K562 (cell line): ENCODE data around the gene KCTD13. TPM values are rescaled to one million over a fixed set of nuclear protein-coding genes. Genes with fewer than 3 reads are reported as not detected.

ENCODE experiments used
- ARID1B ChIP-seq: fragments of 450-650 bp; IDR thresholded peaks from 2 replicates; pipeline ENCODE4 v1.6.1; 2016; ENCODE audit warnings: antibody characterized with exemption, mild to moderate bottlenecking, inconsistent platforms
- C11orf30 ChIP-seq: fragments of 450-650 bp; IDR thresholded peaks from 2 replicates; pipeline ENCODE4 v1.6.1; 2016; ENCODE audit warnings: low read depth, mild to moderate bottlenecking
- CBX2 ChIP-seq: fragments of 200-600 bp; sonication (generic); IDR thresholded peaks from one replicate; pipeline ENCODE4 v1.6.1; 2012; ENCODE audit warnings: mild to moderate bottlenecking, low read length, inconsistent platforms; ENCODE audit not compliant: insufficient read depth, poor library complexity, severe bottlenecking
- CREB3 ChIP-seq: fragments of 450-650 bp; conservative IDR thresholded peaks from 2 replicates; pipeline ENCODE4 v1.6.1; 2016; ENCODE audit warnings: missing genetic modification characterization, low read depth, mild to moderate bottlenecking, missing compliant biosample characterization, moderate library complexity
- DIDO1 ChIP-seq: fragments of 450-650 bp; IDR thresholded peaks from 2 replicates; pipeline ENCODE4 v1.6.1; 2016; ENCODE audit warnings: low read depth, missing biosample characterization, missing genetic modification characterization
- DMBX1 ChIP-seq: fragments of 250-450 bp; sonication (Bioruptor Pico); IDR thresholded peaks from 2 replicates; pipeline ENCODE4 v1.8.0; 2022; ENCODE audit warnings: inconsistent platforms, mild to moderate bottlenecking, moderate library complexity, borderline replicate concordance
- FOXA3 ChIP-seq, 2 experiments: fragments of 450-650 bp in 1 of 2; sonication (generic) in 1 of 2; formaldehyde crosslinking; IDR thresholded peaks in 1 of 2; conservative IDR thresholded peaks in 1 of 2; 2 replicates each; pipeline versions ENCODE4 v1.4.0 to v1.8.0; 2020 to 2022; ENCODE audit warnings: mild to moderate bottlenecking in 2 of 2, missing genetic modification reagents in 1 of 2
- HIVEP1 ChIP-seq: fragments of 250-450 bp; sonication (Bioruptor Pico); IDR thresholded peaks from 2 replicates; pipeline ENCODE4 v1.4.0; 2020; ENCODE audit warnings: mild to moderate bottlenecking
- IRF1 ChIP-seq: sonication (generic); formaldehyde crosslinking; IDR thresholded peaks from 2 replicates; pipeline ENCODE4 v1.8.0; 2022; ENCODE audit warnings: missing genetic modification reagents, mild to moderate bottlenecking, borderline replicate concordance
- MECOM ChIP-seq: fragments of 250-450 bp; sonication (Bioruptor Pico); IDR thresholded peaks from 2 replicates; pipeline ENCODE4 v1.8.0; 2022; ENCODE audit warnings: inconsistent platforms
- NR4A1 ChIP-seq, 2 experiments: fragments of 250-450 bp in 1 of 2; fragments of 450-650 bp in 1 of 2; sonication (Bioruptor Pico) in 1 of 2; IDR thresholded peaks; 2 replicates each; pipeline versions ENCODE4 v1.4.0 to v1.6.1; 2016 to 2020; ENCODE audit warnings: mild to moderate bottlenecking in 2 of 2, missing compliant biosample characterization in 1 of 2, missing genetic modification characterization in 1 of 2, moderate library complexity in 1 of 2
- OTX1 ChIP-seq: fragments of 450-650 bp; formaldehyde crosslinking; IDR thresholded peaks from 2 replicates; pipeline ENCODE4 v1.4.0; 2022; ENCODE audit warnings: mild to moderate bottlenecking
- PRPF4 ChIP-seq: fragments of 200-400 bp; formaldehyde crosslinking; IDR thresholded peaks from one replicate; pipeline ENCODE4 v1.6.1; 2017; ENCODE audit warnings: low read length, low read depth, mild to moderate bottlenecking; ENCODE audit not compliant: insufficient read depth, poor library complexity, severe bottlenecking
- RBM25 ChIP-seq: fragments of 200-400 bp; formaldehyde crosslinking; IDR thresholded peaks from 2 replicates; pipeline ENCODE4 v1.6.1; 2018; ENCODE audit warnings: low read length, low read depth, moderate library complexity; ENCODE audit not compliant: severe bottlenecking
- SMC3 ChIP-seq: conservative IDR thresholded peaks from 2 replicates; pipeline ENCODE4 v1.6.1; 2011; ENCODE audit warnings: low read depth, low read length, improper control_type of control experiment; ENCODE audit not compliant: insufficient read depth
- TAF15 ChIP-seq: fragments of 200-400 bp; formaldehyde crosslinking; IDR thresholded peaks from 2 replicates; pipeline ENCODE4 v1.6.1; 2017; ENCODE audit warnings: mild to moderate bottlenecking, low read depth, low read length, moderate library complexity
- THRB ChIP-seq: fragments of 450-650 bp; formaldehyde crosslinking; conservative IDR thresholded peaks from 2 replicates; pipeline ENCODE4 v1.4.0; 2022; ENCODE audit warnings: mild to moderate bottlenecking, missing genetic modification characterization
- TOE1 ChIP-seq, 2 experiments: fragments of 450-650 bp in 1 of 2; sonication (generic) in 1 of 2; formaldehyde crosslinking in 1 of 2; IDR thresholded peaks; 2 replicates each; pipeline versions ENCODE4 v1.7.1 to v1.8.0; 2016 to 2022; ENCODE audit warnings: borderline replicate concordance in 2 of 2, mild to moderate bottlenecking in 2 of 2, antibody characterized with exemption in 1 of 2, inconsistent platforms in 1 of 2, low read depth in 1 of 2, missing genetic modification reagents in 1 of 2, moderate library complexity in 1 of 2
- TRIM24 ChIP-seq, 2 experiments: fragments of 450-650 bp; IDR thresholded peaks; 2 replicates each; pipeline ENCODE4 v1.6.1; 2016
- ZNF253 ChIP-seq: fragments of 250-450 bp; sonication (Bioruptor Pico); conservative IDR thresholded peaks from 2 replicates; pipeline ENCODE4 v1.6.1; 2021; ENCODE audit warnings: mild to moderate bottlenecking
- ZNF395 ChIP-seq: fragments of 200-800 bp; sonication (Bioruptor generic); IDR thresholded peaks from 2 replicates; pipeline ENCODE4 v1.6.1; 2017; ENCODE audit warnings: missing genetic modification characterization, missing compliant biosample characterization
- ZNF431 ChIP-seq: sonication (generic); formaldehyde crosslinking; IDR thresholded peaks from 2 replicates; pipeline ENCODE4 v1.8.0; 2022; ENCODE audit warnings: mild to moderate bottlenecking, missing genetic modification reagents
- polyA plus RNA-seq, 8 experiments: library from polyadenylated mRNA; depleted of rRNA in 4 of 8; stranded (reverse) in 5 of 8; unstranded in 3 of 8; fragments of >200 nt; fragmentation: Nextera tagmentation in 2 of 8; fragmentation: Illumina TruSeq in 1 of 8; extraction: Ambion mirVana in 2 of 8; extraction: Trizol in 1 of 8; gene quantifications; 2 replicates each; pipeline versions ENCODE4 v1.2.1 to v1.2.3, GENCODE V29; 2011 to 2014; ENCODE audit warnings: inconsistent platforms in 1 of 8, missing spikeins in 1 of 8
- total RNA-seq, 7 experiments: library from RNA; depleted of rRNA in 6 of 7; stranded (reverse); fragments of >200 nt in 6 of 7; fragmentation: Illumina TruSeq in 2 of 7; extraction: Trizol in 2 of 7; gene quantifications; 2 replicates each; pipeline versions ENCODE4 v1.2.1 to v1.2.3, GENCODE V29; 2011 to 2021; ENCODE audit warnings: low replicate concordance in 1 of 7

The KCTD13 gene
- total and polyA plus RNA-seq, 9 of the 15 experiments (the other 6 are each of a cell fraction or from before 2014, with no cell fraction given): 1.0 to 20.6 (median 9.8) TPM

- TF ChIP-seq TAF15 (no peak), ZNF431 (CRISPR knock-in tag) (no peak), ZNF395 (no peak), ARID1B (0 out of 2 replicates have a peak, but pooled peaks have one; percentile 12), RBM25 (no peak), PRPF4 (no peak), SMC3 (no peak), DIDO1 (tag) (no peak), TOE1 (IDR thresholded peaks at IDR 0.05; ENCODE audit: borderline replicate concordance) (no peak), TOE1 (CRISPR knock-in tag; IDR thresholded peaks at IDR 0.05; ENCODE audit: borderline replicate concordance, low read depth) (no peak), MECOM (CRISPR knock-in tag) (0 out of 2 replicates have a peak, but pooled peaks have one; percentile 23), OTX1 (CRISPR knock-in tag) (no peak), CREB3 (peak; percentile 71; the same call in 1 of the 2 replicates), TRIM24 (IDR thresholded peaks at IDR 0.05) (peak in 1 of 2 experiments; percentile 64; a peak in 1 of 4 replicates), C11orf30 (no peak), FOXA3 (CRISPR knock-in tag; conservative IDR thresholded peaks at IDR 0.05 in 1 of 2, IDR thresholded peaks at IDR 0.05 in 1 of 2) (0 out of 4 replicates have a peak, but pooled peaks of 1 of the 2 experiments have one; percentile 14), HIVEP1 (CRISPR knock-in tag) (no peak), ZNF253 (CRISPR knock-in tag) (no peak), IRF1 (CRISPR knock-in tag) (no peak), DMBX1 (peak; percentile 76; the same call in 1 of the 2 replicates), THRB (CRISPR knock-in tag) (no peak), NR4A1 (CRISPR knock-in tag; IDR thresholded peaks at IDR 0.05) (no peak), NR4A1 (tag; IDR thresholded peaks at IDR 0.05) (peak; percentile 87; the same call in 1 of the 2 replicates), CBX2 (no peak)
Observed at GRCh38 chr16:29972992-29973383, 47.0 kb upstream of the KCTD13 start (continued).
